Vagina (tissue), 2 donors: ENCODE data around the gene REEP3. TPM values are rescaled to one million over a fixed set of nuclear protein-coding genes. Genes with fewer than 3 reads are reported as not detected.
"Not testable (repeated sequence)": the region's sequence is repeated elsewhere in the genome, so short reads cannot be mapped to it uniquely, and the experiment has no call there.

Source experiments
- DNase-seq, 2 donors: peaks; one replicate each; pipeline ENCODE4 v3.0.0-alpha.2; 2017; ENCODE audit errors: extremely low spot score in 2 of 2
- H3K27ac ChIP-seq: fragments of 200-600 bp; sonication (generic); one replicate; pipeline ENCODE4 v1.5.1; 2019
- H3K27me3 ChIP-seq: fragments of 200-600 bp; sonication (generic); one replicate; pipeline ENCODE4 v1.5.1; 2019
- H3K36me3 ChIP-seq, 2 donors: fragments of 200-600 bp; sonication (generic); one replicate each; pipeline ENCODE4 v1.5.1; 2017 to 2019
- H3K4me1 ChIP-seq: fragments of 200-600 bp; sonication (generic); one replicate; pipeline ENCODE4 v1.5.1; 2019
- H3K4me3 ChIP-seq, 2 donors: fragments of 200-600 bp; sonication (generic); 1 replicate in 1 of 2; 2 replicates in 1 of 2; pipeline ENCODE4 v1.5.1; 2016 to 2019
- H3K9me3 ChIP-seq: fragments of 200-600 bp; sonication (generic); one replicate; pipeline ENCODE4 v1.5.1; 2019
- CTCF ChIP-seq, 3 experiments: fragments of 450-650 bp in 2 of 3; fragments of 200-600 bp in 1 of 3; sonication (generic) in 1 of 3; IDR thresholded peaks; one replicate each; pipeline ENCODE4 v1.5.1; 2017 to 2019; ENCODE audit warnings: antibody characterized with exemption in 3 of 3, mild to moderate bottlenecking in 2 of 3, moderate library complexity in 2 of 3
- POLR2A ChIP-seq, 2 donors: fragments of 450-650 bp; IDR thresholded peaks; one replicate each; pipeline ENCODE4 v1.6.1; 2017; ENCODE audit warnings: antibody characterized with exemption in 2 of 2, mild to moderate bottlenecking in 2 of 2, moderate library complexity in 2 of 2
- POLR2AphosphoS5 ChIP-seq, 2 donors: sonication (generic); formaldehyde crosslinking; IDR thresholded peaks; one replicate each; pipeline ENCODE4 v1.9.0; 2017; ENCODE audit warnings: antibody characterized with exemption in 2 of 2, mild to moderate bottlenecking in 2 of 2, low read depth in 1 of 2; ENCODE audit not compliant: insufficient read depth in 1 of 2
- intact Hi-C: fragments of 100-400 bp; cut with DNase I; formaldehyde crosslinking; loops from one replicate; pipeline ENCODE4 v1.15.1; 2023
- total RNA-seq: library from RNA; depleted of rRNA; stranded (reverse); fragments of >200 nt; gene quantifications from one replicate; pipeline ENCODE4 v1.2.3, GENCODE V29; 2016

Gene REEP3
- total RNA-seq, 1 donor from 2014 or later: 41.0 TPM

GRCh38 chr10:63653747-63654146, 132.5 kb downstream of the REEP3 start:
- no peak for TF ChIP-seq POLR2AphosphoS5 (IDR thresholded peaks at IDR 0.05; ENCODE audit: insufficient read depth in 1 of 2, low read depth in 1 of 2)
- no peak for TF ChIP-seq POLR2A (IDR thresholded peaks at IDR 0.05)
- no peak for TF ChIP-seq CTCF (IDR thresholded peaks at IDR 0.05)
- H3K4me3 ChIP-seq: no peak overlapping the region
- no peaks in the 10 kb centered on the region for H3K36me3 ChIP-seq
- intact Hi-C loops: no loop called here
- no peaks in the 10 kb centered on the region for H3K9me3 ChIP-seq
- peaks cover 5% of the 10 kb centered on the region for H3K4me1 ChIP-seq
- no peak for DNase-seq
- no peak overlapping the region for H3K27ac ChIP-seq
- H3K27me3 ChIP-seq: no peaks in the 10 kb centered on the region

DNA sequence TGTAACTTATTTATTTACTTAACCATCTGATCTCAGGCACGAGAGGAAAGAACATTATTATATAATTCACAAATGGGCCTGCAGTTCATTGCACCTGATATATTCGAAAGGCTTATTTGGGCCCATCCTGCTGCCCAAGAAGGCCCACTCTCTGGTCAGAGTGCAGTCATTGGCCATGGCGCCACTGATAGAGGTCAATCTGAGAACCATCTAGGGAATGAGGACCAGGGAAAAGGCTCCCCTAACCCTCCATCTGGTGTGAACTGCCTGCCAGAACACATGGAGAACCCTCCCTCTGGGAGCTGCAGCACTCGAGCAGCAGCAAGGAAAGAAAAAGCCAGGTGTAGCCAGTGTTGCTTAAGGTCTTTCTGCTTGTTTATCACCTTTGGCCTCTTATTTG, 136.6 kb downstream of the REEP3 start:
- Histone ChIP-seq H3K4me3 (no peak overlapping the region), H3K9me3 (no peaks in the 10 kb centered on the region), H3K36me3 (no peaks in the 10 kb centered on the region), H3K27ac (no peak overlapping the region), H3K4me1 (peaks cover 5% of the 10 kb centered on the region), H3K27me3 (no peaks in the 10 kb centered on the region)
- intact Hi-C loops: no loop called here
- DNase-seq: no peak
- TF ChIP-seq POLR2AphosphoS5 (IDR thresholded peaks at IDR 0.05; ENCODE audit: insufficient read depth in 1 of 2, low read depth in 1 of 2) (no peak), CTCF (IDR thresholded peaks at IDR 0.05) (no peak), POLR2A (IDR thresholded peaks at IDR 0.05) (no peak)

DNA sequence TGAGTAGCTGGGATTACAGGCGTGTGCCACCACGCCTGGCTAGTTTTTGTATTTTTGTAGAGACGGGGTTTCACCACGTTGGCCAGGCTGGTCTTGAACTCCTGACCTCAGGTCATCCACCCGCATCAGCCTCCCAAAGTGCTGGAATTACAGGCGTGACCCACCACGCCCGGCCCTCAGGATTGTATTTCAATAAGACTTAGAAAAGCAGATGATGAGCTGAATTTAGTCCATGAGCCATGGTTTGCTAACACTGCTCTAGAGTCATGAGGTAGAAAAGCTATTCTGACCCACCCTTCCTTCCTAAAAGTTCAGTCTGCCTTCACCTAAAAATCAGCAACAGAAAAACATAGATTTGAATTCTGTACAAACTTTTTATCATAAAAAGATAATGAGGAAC, 139.7 kb downstream of the REEP3 start:
- intact Hi-C loops, H3K27me3 ChIP-seq, H3K9me3 ChIP-seq, H3K4me3 ChIP-seq, H3K36me3 ChIP-seq, DNase-seq, H3K4me1 ChIP-seq, H3K27ac ChIP-seq: not testable (repeated sequence)

- TF ChIP-seq CTCF (IDR thresholded peaks at IDR 0.05): no peak
- no peak for TF ChIP-seq POLR2AphosphoS5 (IDR thresholded peaks at IDR 0.05; ENCODE audit: insufficient read depth in 1 of 2, low read depth in 1 of 2)
- TF ChIP-seq POLR2A (IDR thresholded peaks at IDR 0.05): no peak
- intact Hi-C loops: no loop called here
Measured at GRCh38 chr10:63661347-63661746, 140.1 kb downstream of the REEP3 start.

GRCh38 chr10:63664341-63664885, 143.2 kb downstream of the REEP3 start:
- TF ChIP-seq POLR2AphosphoS5 (IDR thresholded peaks at IDR 0.05; ENCODE audit: insufficient read depth in 1 of 2, low read depth in 1 of 2): no peak
- TF ChIP-seq CTCF (IDR thresholded peaks at IDR 0.05): no peak
- no peak for TF ChIP-seq POLR2A (IDR thresholded peaks at IDR 0.05)
- intact Hi-C loops: no loop called here
- H3K27ac ChIP-seq: no peak overlapping the region
- H3K4me3 ChIP-seq: no peak overlapping the region
- no peaks in the 10 kb centered on the region for H3K36me3 ChIP-seq
- no peaks in the 10 kb centered on the region for H3K27me3 ChIP-seq
- no peak for DNase-seq
- H3K4me1 ChIP-seq: peaks cover 10% of the 10 kb centered on the region
- H3K9me3 ChIP-seq: no peaks in the 10 kb centered on the region

More at GRCh38 chr10:63661347-63661746, 140.1 kb downstream of the REEP3 start:
- H3K4me1 ChIP-seq: no peaks in the 10 kb centered on the region
- no peaks in the 10 kb centered on the region for H3K36me3 ChIP-seq
- H3K27me3 ChIP-seq: no peaks in the 10 kb centered on the region
- H3K9me3 ChIP-seq: no peaks in the 10 kb centered on the region
- H3K27ac ChIP-seq: no peak overlapping the region
- H3K4me3 ChIP-seq: no peak overlapping the region
- DNase-seq: no peak
